Measurements from ENCODE around the gene DOCK2. TPM values are rescaled to one million over a fixed set of nuclear protein-coding genes. Genes with fewer than 3 reads are reported as not detected.
"Not testable (repeated sequence)": the region's sequence is repeated elsewhere in the genome, so short reads cannot be mapped to it uniquely, and the experiment has no call there.

Gene DOCK2
- total RNA-seq, 2 experiments from 2014 or later, result 189 to 198 TPM

DNA sequence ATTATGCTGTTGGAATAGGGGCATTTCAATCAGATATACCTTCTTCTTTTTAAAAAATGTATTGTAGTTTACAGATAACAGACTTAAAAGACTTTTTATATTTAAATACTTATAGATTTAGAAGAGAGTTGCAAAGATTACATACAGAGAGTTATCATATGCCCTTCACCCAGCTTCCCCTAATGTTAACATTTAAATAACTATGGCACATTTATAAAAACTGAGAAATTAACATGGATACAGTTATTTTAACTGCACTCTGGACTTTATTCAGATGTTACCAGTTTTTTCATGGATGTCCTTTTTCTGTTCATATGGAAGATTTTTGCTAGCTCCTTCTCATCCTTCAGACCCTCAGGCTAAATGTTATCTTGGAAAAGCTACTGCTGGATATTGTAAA, 123.2 kb downstream of the DOCK2 start:
- CTCF ChIA-PET, result interaction anchor here (0.6 to 1.2 kb wide), 2 partner anchors 10 to 20 kb away, joined by 3 read pairs; no protein-coding TSS in a partner anchor

DNA sequence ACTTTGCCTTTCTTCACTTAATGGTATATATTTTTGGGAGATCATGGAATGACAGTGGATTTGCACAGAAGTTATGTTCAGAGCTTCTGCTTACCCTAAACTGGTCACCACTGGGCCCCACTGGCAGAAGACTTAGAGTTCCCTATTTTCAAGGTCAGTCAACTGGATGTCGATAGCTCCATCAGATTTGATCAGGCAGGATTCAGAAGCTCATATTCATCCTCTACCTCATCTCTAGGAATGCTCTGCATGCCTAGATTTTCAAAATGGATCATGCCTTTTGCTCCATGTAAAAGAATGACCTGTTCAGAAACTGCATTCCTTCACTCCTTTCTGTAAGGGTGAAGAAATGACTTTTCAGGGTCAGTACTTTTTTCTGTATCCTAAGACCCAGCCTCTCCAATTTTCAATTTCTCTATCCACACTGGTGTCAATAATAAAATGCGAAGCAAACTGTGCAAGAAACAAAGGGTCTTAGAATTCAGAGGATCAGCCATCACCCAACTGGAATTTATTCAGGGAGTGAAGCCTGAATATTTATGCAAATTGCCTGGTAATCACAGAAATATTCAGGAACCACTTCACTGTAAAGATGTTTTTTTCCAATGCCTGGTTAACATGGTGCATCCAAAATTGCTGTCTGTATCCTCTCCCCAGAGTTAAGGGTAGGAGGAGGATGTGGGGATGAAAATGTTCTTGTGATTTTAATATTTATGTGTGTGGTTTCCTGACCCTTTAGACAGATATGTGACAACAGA, 125.4 kb downstream of the DOCK2 start:
- Mint-ChIP-seq H3K4me3 (no peak overlapping the region), H3K27ac (no peak overlapping the region), H3K27me3 (no peaks in the 10 kb centered on the region), H3K36me3 (ENCODE audit: low read depth) (peaks cover 64% of the 10 kb centered on the region), H3K9me3 (ENCODE audit: low read depth) (no peaks in the 10 kb centered on the region), H3K4me1 (peaks cover 3% of the 10 kb centered on the region)
- ChIA-PET CTCF (interaction anchor here (1.0 kb wide), 1 partner anchor 18 kb away, joined by 3 read pairs; no protein-coding TSS in a partner anchor), POLR2A (no interaction called here)
- intact Hi-C loops (cut with DNase I, micrococcal nuclease), result no loop called here
- DNase-seq (no peak), ATAC-seq (no peak)

More for the DNA sequence above, 123.2 kb downstream of the DOCK2 start:
- DNase-seq (no peak), ATAC-seq (no peak)
- Mint-ChIP-seq H3K27ac (no peak overlapping the region), H3K4me3 (no peak overlapping the region), H3K4me1 (no peaks in the 10 kb centered on the region), H3K27me3 (no peaks in the 10 kb centered on the region), H3K9me3 (ENCODE audit: low read depth) (no peaks in the 10 kb centered on the region), H3K36me3 (ENCODE audit: low read depth) (peaks cover 57% of the 10 kb centered on the region)
- intact Hi-C loops (cut with DNase I, micrococcal nuclease), result no loop called here
- POLR2A ChIA-PET, result no interaction called here

DNA sequence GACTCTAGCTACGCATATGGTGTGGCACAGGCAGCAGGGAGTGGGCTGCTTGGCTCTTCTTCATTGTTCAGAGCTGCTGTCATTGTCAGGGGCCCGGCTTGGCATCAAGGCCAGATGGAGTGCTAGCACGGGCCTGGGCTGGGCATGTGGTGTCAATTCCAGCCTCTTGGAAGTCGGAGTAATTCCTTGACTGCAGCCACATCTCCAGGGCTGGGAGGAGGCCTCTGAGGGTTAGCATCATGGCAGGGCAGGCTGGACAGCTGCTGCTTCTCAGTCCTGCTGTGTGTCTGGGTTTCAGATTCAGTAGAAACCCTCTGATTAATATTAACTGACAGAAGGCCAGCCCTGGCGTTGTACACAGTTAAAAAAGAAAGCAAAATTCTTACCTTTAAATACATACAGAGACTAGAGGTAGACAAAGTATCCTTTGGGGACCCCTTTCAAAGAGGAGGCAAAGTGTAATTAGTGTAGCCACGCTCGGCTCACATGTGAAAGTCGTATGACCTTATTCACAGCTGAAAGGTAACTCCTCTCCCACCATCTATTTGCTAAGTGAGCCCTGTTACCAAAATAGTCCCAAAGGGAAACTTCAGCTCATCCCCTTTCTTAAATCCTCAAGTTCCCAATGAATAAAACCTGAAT, 126.4 kb downstream of the DOCK2 start:
- ChIA-PET POLR2A (no interaction called here), CTCF (interaction anchor here (0.6 to 0.7 kb wide), 3 partner anchors 10 to 1081 kb away, joined by 3 to 4 read pairs (median 3); no protein-coding TSS in a partner anchor)
- Mint-ChIP-seq H3K9me3 (ENCODE audit: low read depth) (no peaks in the 10 kb centered on the region), H3K4me1 (peaks cover 5% of the 10 kb centered on the region), H3K27ac (no peak overlapping the region), H3K27me3 (no peaks in the 10 kb centered on the region), H3K4me3 (no peak overlapping the region), H3K36me3 (ENCODE audit: low read depth) (peaks cover 65% of the 10 kb centered on the region)
- intact Hi-C loops (cut with DNase I, micrococcal nuclease), result no loop called here
- no peak for ATAC-seq
- no peak for DNase-seq

DNA sequence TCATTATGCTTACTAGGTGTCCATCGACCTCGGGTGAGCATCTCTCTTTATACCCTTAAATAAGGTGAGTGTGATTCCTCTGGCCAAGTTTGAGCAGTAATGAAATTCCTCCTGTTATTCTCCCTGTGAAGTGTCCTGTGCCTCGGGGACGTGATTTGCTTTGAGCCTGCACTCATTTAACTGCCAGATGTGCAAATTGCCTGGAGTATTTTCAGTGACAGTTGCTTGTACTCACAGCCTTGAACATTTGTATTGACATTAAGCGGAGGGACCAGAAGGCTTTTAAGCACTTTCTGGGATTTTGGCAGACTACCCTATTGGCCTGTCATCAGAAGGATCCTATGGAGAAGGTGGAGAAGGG, 126.9 kb downstream of the DOCK2 start:
- DNase-seq (no peak), ATAC-seq (no peak)
- Mint-ChIP-seq H3K27ac (no peak overlapping the region), H3K36me3 (ENCODE audit: low read depth) (peaks cover 69% of the 10 kb centered on the region), H3K9me3 (ENCODE audit: low read depth) (no peaks in the 10 kb centered on the region), H3K4me3 (no peak overlapping the region), H3K4me1 (peaks cover 8% of the 10 kb centered on the region), H3K27me3 (no peaks in the 10 kb centered on the region)
- ChIA-PET POLR2A (no interaction called here), CTCF (interaction anchor here (0.6 to 0.7 kb wide), 3 partner anchors 11 to 1081 kb away, joined by 3 to 4 read pairs (median 3); no protein-coding TSS in a partner anchor)
- intact Hi-C loops (cut with DNase I, micrococcal nuclease), result no loop called here

DNA sequence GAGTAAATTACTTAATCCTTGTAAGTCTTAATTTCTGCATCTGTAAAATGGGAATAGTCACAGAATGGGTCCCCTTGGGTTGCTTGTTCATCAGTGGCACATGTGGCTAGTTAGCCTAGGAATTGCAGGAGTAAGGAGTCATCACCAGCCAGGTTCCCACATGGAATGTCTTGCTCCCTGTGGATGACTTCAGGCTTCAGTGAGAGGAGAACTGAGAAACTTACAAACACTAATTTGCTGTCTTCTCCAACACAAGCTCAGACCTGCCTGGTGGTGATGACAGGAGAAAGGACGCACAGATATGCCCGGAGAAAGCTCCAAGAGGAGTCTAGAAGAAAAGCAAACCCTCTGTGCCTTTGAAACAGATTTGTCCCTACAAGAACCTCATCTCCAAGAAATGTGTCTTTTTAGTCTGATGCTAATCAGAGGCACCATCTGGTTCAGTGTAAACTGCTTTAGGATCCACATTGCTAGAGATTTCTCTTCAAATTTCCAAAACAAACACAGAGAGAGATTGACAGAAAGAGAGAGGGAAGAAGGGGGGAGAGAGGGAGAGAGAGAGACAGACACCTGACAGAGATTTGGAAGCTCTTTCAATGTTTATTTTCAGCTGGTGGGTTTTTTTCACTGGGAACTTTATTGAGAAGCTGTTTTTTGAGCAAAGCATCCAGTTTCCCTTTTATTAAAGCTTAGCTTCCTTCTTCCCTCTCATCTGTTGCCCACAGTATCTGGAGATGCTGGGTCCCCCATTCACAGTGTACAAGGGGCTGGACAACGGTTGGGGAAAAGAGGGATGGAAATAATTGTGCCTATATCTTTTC, 128.3 kb downstream of the DOCK2 start:
- H3K27me3 Mint-ChIP-seq, result no peaks in the 10 kb centered on the region
- CTCF ChIA-PET, result no interaction called here
- POLR2A ChIA-PET, result no interaction called here
- no peaks in the 10 kb centered on the region for H3K9me3 Mint-ChIP-seq (ENCODE audit: low read depth)
- ATAC-seq, result no peak
- H3K27ac Mint-ChIP-seq, result no peak overlapping the region
- H3K4me3 Mint-ChIP-seq, result no peak overlapping the region
- H3K4me1 Mint-ChIP-seq, result peaks cover 8% of the 10 kb centered on the region
- intact Hi-C loops (cut with DNase I, micrococcal nuclease), result no loop called here
- no peak for DNase-seq
- peaks cover 65% of the 10 kb centered on the region for H3K36me3 Mint-ChIP-seq (ENCODE audit: low read depth)

DNA sequence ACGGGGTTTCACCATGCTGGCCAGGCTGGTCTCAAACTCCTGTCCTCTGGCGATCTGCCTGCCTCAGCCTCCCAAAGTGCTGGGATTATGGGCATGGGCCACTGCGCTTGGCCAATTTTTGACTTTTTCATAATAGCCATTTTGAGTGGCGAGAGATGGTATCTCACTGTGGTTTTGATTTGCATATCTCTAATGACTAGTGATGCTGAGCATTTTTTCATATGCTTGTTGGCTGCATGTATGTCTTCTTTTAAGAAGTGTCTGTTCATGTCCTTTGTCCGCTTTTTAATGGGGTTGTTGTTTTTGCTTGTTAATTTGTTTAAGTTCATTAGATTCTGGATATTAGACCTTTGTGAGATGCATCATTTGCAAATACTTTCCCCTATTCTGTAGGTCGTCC, 129.9 kb downstream of the DOCK2 start:
- ATAC-seq; DNase-seq; H3K27ac Mint-ChIP-seq; intact Hi-C loops (cut with DNase I, micrococcal nuclease); H3K9me3 Mint-ChIP-seq (ENCODE audit: low read depth); POLR2A ChIA-PET; H3K4me1 Mint-ChIP-seq; H3K27me3 Mint-ChIP-seq; CTCF ChIA-PET; H3K4me3 Mint-ChIP-seq: not testable (repeated sequence)
- peaks cover 59% of the 10 kb centered on the region for H3K36me3 Mint-ChIP-seq (ENCODE audit: low read depth)

DNA sequence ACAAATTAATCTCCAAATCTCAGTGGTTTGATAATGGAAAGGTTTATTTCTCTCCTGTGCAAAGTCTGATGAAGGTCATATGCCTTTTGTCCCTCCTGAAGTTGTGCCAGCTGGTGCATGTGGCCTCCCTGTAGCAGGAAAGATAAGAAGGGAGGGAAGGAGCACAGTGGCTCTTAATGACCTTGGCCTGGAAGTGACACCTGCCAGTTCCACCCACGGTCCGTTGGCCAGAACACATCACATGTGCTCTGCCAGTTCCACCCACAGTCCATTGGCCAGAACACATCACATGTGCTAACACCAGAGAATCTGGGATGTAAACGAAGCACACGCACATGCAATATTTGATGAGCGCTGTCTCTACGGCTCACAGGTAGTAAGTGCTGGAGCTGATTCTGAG, 130.9 kb downstream of the DOCK2 start:
- H3K36me3 Mint-ChIP-seq (ENCODE audit: low read depth), result peaks cover 55% of the 10 kb centered on the region
- ATAC-seq, result no peak
- no peak for DNase-seq
- no peak overlapping the region for H3K4me3 Mint-ChIP-seq
- H3K9me3 Mint-ChIP-seq (ENCODE audit: low read depth), result no peaks in the 10 kb centered on the region
- H3K27me3 Mint-ChIP-seq, result no peaks in the 10 kb centered on the region
- ChIA-PET CTCF (interaction anchor here (1.0 kb wide), 1 partner anchor 19 kb away, joined by 3 read pairs; no protein-coding TSS in a partner anchor), POLR2A (no interaction called here)
- intact Hi-C loops (cut with DNase I, micrococcal nuclease), result no loop called here
- peaks cover 8% of the 10 kb centered on the region for H3K4me1 Mint-ChIP-seq
- H3K27ac Mint-ChIP-seq, result no peak overlapping the region

DNA sequence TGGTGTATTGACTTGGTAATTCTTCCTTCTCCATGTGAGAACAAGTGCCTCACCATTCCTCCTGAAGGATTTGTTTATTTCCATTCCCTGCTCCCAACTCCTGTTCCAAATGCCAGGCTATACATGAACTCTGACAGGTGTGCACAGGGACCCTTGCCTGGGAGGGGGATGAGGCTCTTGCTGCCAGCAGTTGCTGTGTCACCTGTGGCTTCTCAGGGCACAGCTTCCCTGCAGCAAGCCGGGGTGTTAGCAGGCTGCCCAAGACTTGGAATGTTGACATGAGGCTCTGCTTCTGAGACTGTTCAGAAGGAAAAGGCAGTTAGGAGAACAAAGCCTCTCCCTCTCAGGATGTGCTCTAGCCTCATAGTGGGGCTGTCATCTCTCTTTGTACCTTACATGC, 131.3 kb downstream of the DOCK2 start:
- no peaks in the 10 kb centered on the region for H3K27me3 Mint-ChIP-seq
- intact Hi-C loops (cut with DNase I, micrococcal nuclease), result no loop called here
- no peak overlapping the region for H3K27ac Mint-ChIP-seq
- peaks cover 8% of the 10 kb centered on the region for H3K4me1 Mint-ChIP-seq
- ATAC-seq (no peak), DNase-seq (no peak)
- ChIA-PET POLR2A (no interaction called here), CTCF (interaction anchor here (1.0 kb wide), 1 partner anchor 19 kb away, joined by 3 read pairs; no protein-coding TSS in a partner anchor)
- peaks cover 60% of the 10 kb centered on the region for H3K36me3 Mint-ChIP-seq (ENCODE audit: low read depth)
- H3K4me3 Mint-ChIP-seq, result no peak overlapping the region
- H3K9me3 Mint-ChIP-seq (ENCODE audit: low read depth), result no peaks in the 10 kb centered on the region

DNA sequence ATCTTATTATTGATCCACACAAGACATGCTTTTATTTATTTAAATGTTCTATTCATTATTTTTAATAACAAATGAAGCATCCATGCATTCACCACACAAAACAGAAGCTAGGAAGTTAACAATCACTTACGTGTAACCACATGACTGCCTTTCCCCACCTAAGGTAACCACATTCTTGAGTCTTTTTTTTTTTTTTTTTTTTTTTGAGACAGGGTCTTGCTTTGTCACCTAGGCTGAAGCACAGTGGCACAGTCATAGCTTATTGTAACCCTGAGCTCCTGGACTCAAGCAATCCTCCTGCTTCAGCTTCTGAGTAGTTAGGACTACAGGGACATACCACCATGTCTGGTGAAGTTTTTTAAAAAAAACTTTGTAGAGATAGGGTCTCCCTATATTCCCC, 133.0 kb downstream of the DOCK2 start:
- no peaks in the 10 kb centered on the region for H3K27me3 Mint-ChIP-seq
- peaks cover 8% of the 10 kb centered on the region for H3K4me1 Mint-ChIP-seq
- ChIA-PET CTCF (no interaction called here), POLR2A (no interaction called here)
- H3K4me3 Mint-ChIP-seq, result no peak overlapping the region
- peak; percentile 30 for ATAC-seq
- intact Hi-C loops (cut with DNase I, micrococcal nuclease), result no loop called here
- DNase-seq, result no peak
- H3K36me3 Mint-ChIP-seq (ENCODE audit: low read depth), result peaks cover 55% of the 10 kb centered on the region
- no peak overlapping the region for H3K27ac Mint-ChIP-seq
- H3K9me3 Mint-ChIP-seq (ENCODE audit: low read depth), result no peaks in the 10 kb centered on the region

DNA sequence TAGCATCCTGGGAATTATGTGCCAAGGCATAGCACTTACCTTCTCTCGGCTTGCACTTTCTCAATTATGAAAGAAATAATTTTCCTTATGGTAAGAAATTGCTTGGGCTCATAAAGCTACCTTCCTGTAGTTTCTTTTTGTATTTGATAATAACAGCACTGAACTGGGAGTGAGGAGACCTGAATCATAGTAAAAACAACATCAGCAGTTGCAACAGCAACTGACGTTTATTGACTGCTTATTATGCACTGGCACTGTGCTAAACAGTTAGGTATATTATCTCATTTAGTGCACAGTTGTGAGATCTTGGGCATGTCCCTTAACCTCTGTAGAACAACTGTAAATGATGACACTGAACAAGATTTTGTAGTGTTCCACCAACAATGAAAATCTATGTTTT, 135.2 kb downstream of the DOCK2 start:
- Mint-ChIP-seq H3K27ac (no peak overlapping the region), H3K36me3 (ENCODE audit: low read depth) (peaks cover 51% of the 10 kb centered on the region), H3K4me1 (peaks cover 5% of the 10 kb centered on the region), H3K9me3 (ENCODE audit: low read depth) (no peaks in the 10 kb centered on the region), H3K4me3 (no peak overlapping the region), H3K27me3 (no peaks in the 10 kb centered on the region)
- intact Hi-C loops (cut with DNase I, micrococcal nuclease), result no loop called here
- DNase-seq (no peak), ATAC-seq (no peak)
- ChIA-PET CTCF (no interaction called here), POLR2A (no interaction called here)

DNA sequence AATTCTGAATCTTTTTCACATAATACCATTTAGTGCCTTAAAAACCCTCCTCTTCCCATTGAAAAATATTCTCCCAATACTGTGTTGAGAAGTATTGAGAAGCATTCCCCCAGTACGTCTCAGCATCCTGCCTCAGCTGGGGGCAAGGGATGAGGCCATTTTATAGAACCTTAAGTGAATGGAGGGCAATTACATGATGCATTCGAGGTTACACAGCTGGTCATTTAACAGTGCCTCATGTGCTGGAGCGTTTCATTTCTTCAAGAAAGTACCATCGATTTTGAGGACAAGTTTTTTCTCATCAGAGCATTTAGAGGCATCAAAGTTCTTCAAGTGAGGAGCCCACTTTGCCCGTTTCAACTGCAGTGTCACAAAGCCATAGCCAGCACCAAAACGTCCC, 135.6 kb downstream of the DOCK2 start:
- no peaks in the 10 kb centered on the region for H3K9me3 Mint-ChIP-seq (ENCODE audit: low read depth)
- H3K27me3 Mint-ChIP-seq, result no peaks in the 10 kb centered on the region
- ATAC-seq (no peak), DNase-seq (no peak)
- peaks cover 5% of the 10 kb centered on the region for H3K4me1 Mint-ChIP-seq
- CTCF ChIA-PET, result no interaction called here
- H3K4me3 Mint-ChIP-seq, result no peak overlapping the region
- peaks cover 50% of the 10 kb centered on the region for H3K36me3 Mint-ChIP-seq (ENCODE audit: low read depth)
- POLR2A ChIA-PET, result no interaction called here
- intact Hi-C loops (cut with DNase I, micrococcal nuclease), result no loop called here
- no peak overlapping the region for H3K27ac Mint-ChIP-seq

All from activated CD4-positive, alpha-beta T cell treated with anti-CD3 and anti-CD28 coated beads for 36 hours (primary cell).